Mesendoderm (in vitro differentiated cells): ENCODE measurements around the gene SCAF4.
"Not testable (repeated sequence)": the region's sequence is repeated elsewhere in the genome, so short reads cannot be mapped to it uniquely, and the experiment has no call there.

Experiments
- DNase-seq: peaks from one replicate; pipeline ENCODE4 v3.0.0; 2013
- H2AK5ac ChIP-seq: 2 replicates; pipeline ENCODE4 v1.6.1; 2013; ENCODE audit warnings: low read length, inconsistent platforms
- H2BK120ac ChIP-seq: 2 replicates; pipeline ENCODE4 v1.6.1; 2013; ENCODE audit warnings: low read depth, mild to moderate bottlenecking, low read length, moderate library complexity, mixed read lengths
- H2BK15ac ChIP-seq: replicated peaks from 2 replicates; pipeline ENCODE4 v1.6.1; 2013; ENCODE audit warnings: low read depth, mild to moderate bottlenecking, moderate library complexity
- H2BK5ac ChIP-seq: 2 replicates; pipeline ENCODE4 v1.6.1; 2013; ENCODE audit warnings: low read length, inconsistent platforms
- H3K18ac ChIP-seq: 2 replicates; pipeline ENCODE4 v1.6.1; 2013; ENCODE audit warnings: mild to moderate bottlenecking, low read length, mixed read lengths
- H3K23ac ChIP-seq: one replicate; pipeline ENCODE4 v1.6.1; 2013; ENCODE audit warnings: low read length
- H3K27ac ChIP-seq: 2 replicates; pipeline ENCODE4 v1.5.1; 2013; ENCODE audit warnings: low read depth, mild to moderate bottlenecking, inconsistent platforms, low read length, moderate library complexity
- H3K27me3 ChIP-seq: 2 replicates; pipeline ENCODE4 v1.6.1; 2013; ENCODE audit warnings: low read length, control low read depth, mild to moderate bottlenecking, inconsistent platforms; ENCODE audit not compliant: insufficient read depth, poor library complexity
- H3K36me3 ChIP-seq: 2 replicates; pipeline ENCODE4 v1.6.1; 2013; ENCODE audit warnings: low read length, inconsistent platforms; ENCODE audit not compliant: control insufficient read depth, insufficient read depth
- H3K4ac ChIP-seq: one replicate; pipeline ENCODE4 v1.6.1; 2013; ENCODE audit warnings: low read depth, mild to moderate bottlenecking, low read length, moderate library complexity
- H3K4me1 ChIP-seq: 2 replicates; pipeline ENCODE4 v1.6.1; 2013; ENCODE audit warnings: low read depth, low read length, inconsistent platforms; ENCODE audit not compliant: control insufficient read depth
- H3K4me2 ChIP-seq: 2 replicates; pipeline ENCODE4 v1.6.1; 2013; ENCODE audit warnings: low read length
- H3K4me3 ChIP-seq: 2 replicates; pipeline ENCODE4 v1.5.1; 2013; ENCODE audit warnings: mild to moderate bottlenecking, low read length
- H3K56ac ChIP-seq: one replicate; pipeline ENCODE4 v1.6.1; 2013; ENCODE audit warnings: low read length
- H3K79me1 ChIP-seq: 2 replicates; pipeline ENCODE4 v1.6.1; 2013; ENCODE audit warnings: low read length, inconsistent platforms
- H3K79me2 ChIP-seq: 2 replicates; pipeline ENCODE4 v1.6.1; 2013; ENCODE audit warnings: mild to moderate bottlenecking, low read length; ENCODE audit not compliant: control insufficient read depth, insufficient read depth
- H3K9ac ChIP-seq: 2 replicates; pipeline ENCODE4 v1.6.1; 2013; ENCODE audit warnings: low read length, inconsistent platforms
- H4K5ac ChIP-seq: one replicate; pipeline ENCODE4 v1.6.1; 2013; ENCODE audit warnings: low read length
- H4K8ac ChIP-seq: one replicate; pipeline ENCODE4 v1.6.1; 2013; ENCODE audit warnings: low read depth, mild to moderate bottlenecking, control low read depth, low read length, moderate library complexity
- WGBS: extraction: QIAGEN DNeasy Blood & Tissue Kit; methylation state at CpG from one replicate; pipeline ENCODE4 v1.1.7; 2013; ENCODE audit warnings: low lambda C conversion rate, missing lambda C conversion rate; ENCODE audit not compliant: insufficient coverage; ENCODE audit errors: extremely low coverage; 5-methylcytosine and 5-hydroxymethylcytosine counted together

Gene SCAF4

GRCh38 chr21:31634993-31635392, 96.9 kb downstream of the SCAF4 start:
- Histone ChIP-seq H4K8ac (no peak overlapping the region), H3K79me2 (no peaks in the 10 kb centered on the region), H3K4me2 (no peak overlapping the region), H3K56ac (no peak overlapping the region), H3K79me1 (no peaks in the 10 kb centered on the region), H3K4ac (no peak overlapping the region), H2BK15ac (no peak overlapping the region), H2AK5ac (no peak overlapping the region), H3K36me3 (no peaks in the 10 kb centered on the region), H3K23ac (no peak overlapping the region), H3K18ac (no peak overlapping the region), H3K4me1 (no peaks in the 10 kb centered on the region), H4K5ac (no peak overlapping the region), H3K27ac (no peak overlapping the region), H3K4me3 (no peak overlapping the region), H3K27me3 (no peaks in the 10 kb centered on the region), H2BK5ac (no peak overlapping the region), H2BK120ac (no peak overlapping the region), H3K9ac (no peak overlapping the region)
- no CpG with 5 or more reads among the region's 3 CpGs for WGBS
- no peak for DNase-seq

- not testable (repeated sequence) for H3K18ac ChIP-seq, H3K4me1 ChIP-seq, H3K56ac ChIP-seq, H2BK120ac ChIP-seq, H3K4me2 ChIP-seq, H3K9ac ChIP-seq, H3K27me3 ChIP-seq, H3K4me3 ChIP-seq, H4K8ac ChIP-seq, H2AK5ac ChIP-seq, H3K27ac ChIP-seq, H3K36me3 ChIP-seq, H3K23ac ChIP-seq, DNase-seq, H2BK5ac ChIP-seq, H3K79me1 ChIP-seq, H2BK15ac ChIP-seq, H4K5ac ChIP-seq, H3K79me2 ChIP-seq, H3K4ac ChIP-seq
- WGBS, result no CpG with 5 or more reads among the region's 6 CpGs
Measured at GRCh38 chr21:31631881-31632280, 100.0 kb downstream of the SCAF4 start.

GRCh38 chr21:31629972-31630711, 101.8 kb downstream of the SCAF4 start:
- Histone ChIP-seq H3K4ac (no peak overlapping the region), H3K27ac (no peak overlapping the region), H2BK15ac (no peak overlapping the region), H3K27me3 (no peaks in the 10 kb centered on the region), H2AK5ac (no peak overlapping the region), H3K4me2 (no peak overlapping the region), H3K4me3 (no peak overlapping the region), H3K18ac (no peak overlapping the region), H3K36me3 (no peaks in the 10 kb centered on the region), H3K23ac (no peak overlapping the region), H3K79me1 (no peaks in the 10 kb centered on the region), H4K5ac (no peak overlapping the region), H2BK120ac (no peak overlapping the region), H3K9ac (no peak overlapping the region), H3K79me2 (no peaks in the 10 kb centered on the region), H3K4me1 (no peaks in the 10 kb centered on the region), H4K8ac (no peak overlapping the region), H3K56ac (no peak overlapping the region), H2BK5ac (no peak overlapping the region)
- DNase-seq, result no peak
- no CpG with 5 or more reads among the region's 8 CpGs for WGBS

GRCh38 chr21:31624961-31625491, 106.9 kb downstream of the SCAF4 start:
- H3K56ac ChIP-seq, result no peak overlapping the region
- H3K4me3 ChIP-seq, result no peak overlapping the region
- no peaks in the 10 kb centered on the region for H3K4me1 ChIP-seq
- H4K8ac ChIP-seq, result no peak overlapping the region
- H2BK120ac ChIP-seq, result no peak overlapping the region
- H3K36me3 ChIP-seq, result no peaks in the 10 kb centered on the region
- no peak overlapping the region for H3K4ac ChIP-seq
- no peak for DNase-seq
- H3K18ac ChIP-seq, result no peak overlapping the region
- no peak overlapping the region for H3K4me2 ChIP-seq
- H3K79me1 ChIP-seq, result no peaks in the 10 kb centered on the region
- WGBS, result no CpG with 5 or more reads among the region's 11 CpGs
- H3K79me2 ChIP-seq, result no peaks in the 10 kb centered on the region
- H2BK15ac ChIP-seq, result no peak overlapping the region
- H3K27me3 ChIP-seq, result no peaks in the 10 kb centered on the region
- H3K27ac ChIP-seq, result no peak overlapping the region
- no peak overlapping the region for H3K23ac ChIP-seq
- H4K5ac ChIP-seq, result no peak overlapping the region
- H2AK5ac ChIP-seq, result no peak overlapping the region
- H2BK5ac ChIP-seq, result no peak overlapping the region
- no peak overlapping the region for H3K9ac ChIP-seq

- no peak for DNase-seq
- Histone ChIP-seq H3K4me1 (no peaks in the 10 kb centered on the region), H3K27ac (no peak overlapping the region), H4K5ac (no peak overlapping the region), H2BK5ac (no peak overlapping the region), H2BK15ac (no peak overlapping the region), H3K27me3 (no peaks in the 10 kb centered on the region), H3K4ac (no peak overlapping the region), H3K79me1 (no peaks in the 10 kb centered on the region), H2AK5ac (no peak overlapping the region), H3K36me3 (no peaks in the 10 kb centered on the region), H3K18ac (no peak overlapping the region), H3K56ac (no peak overlapping the region), H3K4me2 (no peak overlapping the region), H4K8ac (no peak overlapping the region), H3K79me2 (no peaks in the 10 kb centered on the region), H3K9ac (no peak overlapping the region), H3K4me3 (no peak overlapping the region), H2BK120ac (no peak overlapping the region), H3K23ac (no peak overlapping the region)
- WGBS, result no CpG with 5 or more reads among the region's 3 CpGs
Measured at GRCh38 chr21:31624181-31624580, 107.7 kb downstream of the SCAF4 start.

GRCh38 chr21:31623664-31624063, 108.3 kb downstream of the SCAF4 start:
- H3K27me3 ChIP-seq, result no peaks in the 10 kb centered on the region
- no peaks in the 10 kb centered on the region for H3K36me3 ChIP-seq
- no peak overlapping the region for H2BK5ac ChIP-seq

More at GRCh38 chr21:31623664-31624063, 108.3 kb downstream of the SCAF4 start:
- H3K56ac ChIP-seq, result no peak overlapping the region
- peak; percentile 32 for DNase-seq
- H3K27ac ChIP-seq, result no peak overlapping the region
- no peaks in the 10 kb centered on the region for H3K79me1 ChIP-seq
- H3K18ac ChIP-seq, result no peak overlapping the region
- H3K4ac ChIP-seq, result no peak overlapping the region
- no peak overlapping the region for H2BK15ac ChIP-seq
- no peak overlapping the region for H3K23ac ChIP-seq
- H3K4me1 ChIP-seq, result no peaks in the 10 kb centered on the region
- H2BK120ac ChIP-seq, result no peak overlapping the region
- H3K9ac ChIP-seq, result no peak overlapping the region
- H3K4me3 ChIP-seq, result no peak overlapping the region
- WGBS, result no CpG with 5 or more reads among the region's 6 CpGs
- no peak overlapping the region for H2AK5ac ChIP-seq
- no peak overlapping the region for H4K5ac ChIP-seq
- H3K4me2 ChIP-seq, result no peak overlapping the region
- no peaks in the 10 kb centered on the region for H3K79me2 ChIP-seq
- no peak overlapping the region for H4K8ac ChIP-seq
